Stimulated activated CD8-positive, alpha-beta memory T cell treated with anti-CD3 and anti-CD28 coated beads, Interleukin-7, amount 100 ng/mL, for 48 hours (primary cell): ENCODE data around the gene PRICKLE1.

ENCODE experiments used
- DNase-seq, 2 donors: peaks; one replicate each; pipeline ENCODE4 v3.0.0-alpha.2; 2020; ENCODE audit warnings: low read depth in 1 of 2; ENCODE audit errors: extremely low read depth in 1 of 2

PRICKLE1 gene

GRCh38 chr12:42588524-42589464 lies 752 bp downstream of the PRICKLE1 start:
- no peak for DNase-seq

GRCh38 chr12:42587601-42588523 lies 1.7 kb downstream of the PRICKLE1 start:
- DNase-seq: no peak

DNA sequence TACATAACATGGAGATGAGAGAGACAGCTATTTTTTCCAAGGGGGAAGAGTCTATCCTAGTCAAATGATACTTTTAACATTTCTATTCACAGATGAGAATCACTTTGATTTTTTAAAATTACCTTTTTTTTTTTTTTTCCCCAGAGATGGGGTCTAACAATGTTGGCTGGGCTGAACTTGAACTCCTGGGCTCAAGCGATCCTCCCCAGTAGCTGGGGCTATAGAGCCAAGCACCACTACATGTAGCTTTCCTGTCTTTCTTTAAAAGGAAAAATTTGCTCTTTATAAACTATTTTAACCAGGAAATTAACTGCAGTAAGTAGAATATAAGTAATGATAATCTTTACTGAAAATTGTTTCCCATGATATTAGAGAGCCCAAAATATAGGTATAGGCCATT lies 3.3 kb downstream of the PRICKLE1 start:
- DNase-seq: no peak

DNA sequence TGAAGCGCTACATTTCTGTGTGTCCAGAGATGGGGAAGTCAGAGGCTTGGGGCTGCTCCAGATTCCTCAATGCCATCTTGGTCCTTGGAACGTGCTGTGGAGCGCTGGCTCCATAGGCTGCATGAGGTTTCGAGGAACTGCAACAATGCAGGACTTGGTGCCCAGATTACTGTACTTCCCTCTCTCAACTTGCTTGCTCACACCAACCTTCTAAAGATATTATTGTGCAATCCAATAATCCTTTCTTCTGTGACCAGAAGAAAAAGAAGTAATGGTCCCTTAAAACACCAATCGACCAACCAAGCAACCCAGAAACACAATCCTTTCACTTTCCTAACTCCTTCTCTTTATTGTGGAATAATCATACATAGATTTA lies 3.7 kb downstream of the PRICKLE1 start:
- no peak for DNase-seq

- no peak for DNase-seq
These were observed 4.2 kb downstream of the PRICKLE1 start for GRCh38 chr12:42585154-42585840.

GRCh38 chr12:42584651-42585111 lies 4.9 kb downstream of the PRICKLE1 start:
- no peak for DNase-seq

DNA sequence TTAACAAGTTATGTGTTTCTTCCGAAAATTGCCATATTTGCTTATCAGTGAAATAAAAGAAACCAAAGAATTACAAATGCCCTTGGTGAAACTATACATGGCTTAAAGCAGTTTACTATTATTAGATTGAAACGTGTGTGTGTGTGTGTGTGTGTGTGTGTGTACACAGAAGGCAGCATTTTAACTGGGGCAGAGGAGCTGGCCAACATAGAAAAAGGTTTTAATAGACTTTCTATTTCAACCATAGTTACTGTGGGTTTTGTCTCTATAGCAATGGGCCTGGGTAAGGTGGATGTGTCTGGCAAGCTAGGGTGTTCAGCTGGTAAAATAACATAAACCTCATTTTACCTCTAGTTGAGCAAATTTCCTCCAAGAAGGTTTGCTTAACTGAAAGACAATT lies 6.5 kb downstream of the PRICKLE1 start:
- DNase-seq: no peak

DNA sequence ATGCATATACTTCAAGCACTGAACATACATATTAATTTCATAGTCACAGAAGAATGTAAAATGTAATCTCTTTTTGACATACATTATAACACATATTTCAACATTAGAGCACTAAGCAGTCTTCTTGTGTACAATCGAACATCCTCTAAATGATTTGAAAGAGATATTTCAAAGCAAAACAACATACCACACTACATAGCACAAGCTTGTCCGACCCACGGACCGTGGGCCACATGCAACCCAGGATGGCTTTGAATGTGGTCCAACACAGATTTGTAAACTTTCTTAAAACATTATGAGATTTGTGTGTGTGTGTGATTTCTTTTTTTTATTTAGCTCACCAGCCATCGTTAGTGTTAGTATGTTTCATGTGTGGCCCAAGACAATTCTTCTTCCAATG lies 7.0 kb downstream of the PRICKLE1 start:
- DNase-seq: no peak

DNA sequence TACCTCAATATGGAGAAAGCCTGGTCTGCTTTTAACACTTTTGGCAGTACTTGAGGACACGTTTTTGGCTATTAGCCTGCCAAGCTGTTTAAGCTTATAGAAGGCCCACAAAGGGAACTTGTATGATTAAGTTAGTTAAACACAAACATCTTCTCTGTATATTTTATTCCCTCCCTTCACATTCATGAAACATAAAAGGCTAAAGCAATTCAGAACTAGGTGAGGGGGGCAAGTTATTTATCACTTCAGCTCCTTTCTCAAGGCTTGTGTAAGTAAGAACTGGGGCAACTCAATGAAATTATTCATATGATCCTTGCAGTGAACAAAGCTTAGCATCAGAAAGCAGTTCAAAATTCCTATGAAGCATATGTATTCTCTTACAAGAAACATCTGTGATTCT lies 7.5 kb downstream of the PRICKLE1 start:
- no peak for DNase-seq

DNA sequence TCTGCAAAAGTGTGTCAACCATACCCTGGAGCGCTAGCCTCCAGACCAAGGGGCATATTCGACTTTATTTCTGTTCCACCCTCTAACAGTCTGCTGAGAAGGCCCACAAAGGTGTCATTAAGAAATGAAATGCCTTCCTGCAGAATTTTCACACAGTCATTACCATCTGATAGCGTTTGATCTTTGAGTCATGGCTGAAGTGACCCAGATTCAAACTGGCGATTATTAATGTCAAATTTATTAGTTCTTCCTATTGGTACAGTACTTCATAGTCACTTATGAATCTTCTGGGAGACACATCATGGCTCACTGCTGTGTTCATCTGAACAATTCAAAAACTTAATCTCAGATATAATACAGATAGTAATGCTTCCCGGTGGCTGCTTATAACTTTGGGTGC lies 13.2 kb downstream of the PRICKLE1 start:
- DNase-seq: no peak

GRCh38 chr12:42575717-42576116 lies 13.8 kb downstream of the PRICKLE1 start:
- no peak for DNase-seq

- DNase-seq: no peak
These were observed 14.7 kb downstream of the PRICKLE1 start for GRCh38 chr12:42574851-42575266.

DNA sequence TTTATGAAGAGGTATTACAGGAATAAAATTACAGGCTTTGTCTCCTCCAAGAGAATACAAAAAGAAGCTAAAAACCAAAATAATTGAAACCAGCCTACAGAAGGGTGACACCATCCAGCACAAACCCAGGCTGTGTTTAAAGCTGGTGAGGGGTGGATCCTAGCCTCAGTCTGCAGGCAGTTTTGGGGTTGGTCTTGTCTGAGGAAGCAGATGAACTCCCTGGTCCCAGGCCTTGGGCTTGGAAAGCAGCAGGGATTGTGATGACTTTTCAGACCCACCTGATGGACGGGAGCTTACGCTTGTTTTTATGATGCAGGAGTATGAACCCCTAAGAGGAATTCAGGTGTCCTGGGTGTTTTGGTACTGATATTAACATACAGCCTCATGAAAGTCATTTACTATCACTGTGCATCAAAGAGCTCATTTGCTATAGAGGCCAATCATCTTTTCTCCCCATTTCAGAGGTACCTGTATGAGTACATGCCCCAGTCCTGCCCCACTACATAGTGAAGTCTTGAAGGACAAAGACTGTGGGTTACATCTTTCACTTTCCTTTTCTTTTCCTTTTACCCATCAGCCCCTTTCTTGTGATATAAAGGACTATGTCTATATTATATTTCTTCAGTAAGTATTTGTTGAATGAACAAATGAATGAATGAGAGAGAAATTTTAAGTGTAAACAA lies 18.1 kb downstream of the PRICKLE1 start:
- no peak for DNase-seq

DNA sequence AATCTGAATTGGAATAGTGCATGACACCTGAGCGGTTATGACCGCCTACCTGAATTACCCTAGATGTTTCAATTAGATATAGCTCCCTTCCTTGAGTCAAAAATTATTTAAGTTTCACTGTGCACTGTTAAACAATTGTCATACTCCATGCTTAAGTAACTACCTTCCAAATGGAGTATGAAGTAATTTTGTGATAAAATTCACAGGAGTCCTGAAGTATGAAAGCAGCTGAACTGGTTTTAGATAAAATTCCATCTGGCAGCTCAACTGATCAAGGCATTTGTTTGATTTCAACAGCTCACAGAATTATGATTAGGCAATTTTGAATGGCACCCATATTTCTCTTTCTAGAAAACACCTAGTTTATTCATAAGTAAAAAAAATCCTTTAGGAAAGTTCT lies 19.5 kb downstream of the PRICKLE1 start:
- DNase-seq: no peak

DNA sequence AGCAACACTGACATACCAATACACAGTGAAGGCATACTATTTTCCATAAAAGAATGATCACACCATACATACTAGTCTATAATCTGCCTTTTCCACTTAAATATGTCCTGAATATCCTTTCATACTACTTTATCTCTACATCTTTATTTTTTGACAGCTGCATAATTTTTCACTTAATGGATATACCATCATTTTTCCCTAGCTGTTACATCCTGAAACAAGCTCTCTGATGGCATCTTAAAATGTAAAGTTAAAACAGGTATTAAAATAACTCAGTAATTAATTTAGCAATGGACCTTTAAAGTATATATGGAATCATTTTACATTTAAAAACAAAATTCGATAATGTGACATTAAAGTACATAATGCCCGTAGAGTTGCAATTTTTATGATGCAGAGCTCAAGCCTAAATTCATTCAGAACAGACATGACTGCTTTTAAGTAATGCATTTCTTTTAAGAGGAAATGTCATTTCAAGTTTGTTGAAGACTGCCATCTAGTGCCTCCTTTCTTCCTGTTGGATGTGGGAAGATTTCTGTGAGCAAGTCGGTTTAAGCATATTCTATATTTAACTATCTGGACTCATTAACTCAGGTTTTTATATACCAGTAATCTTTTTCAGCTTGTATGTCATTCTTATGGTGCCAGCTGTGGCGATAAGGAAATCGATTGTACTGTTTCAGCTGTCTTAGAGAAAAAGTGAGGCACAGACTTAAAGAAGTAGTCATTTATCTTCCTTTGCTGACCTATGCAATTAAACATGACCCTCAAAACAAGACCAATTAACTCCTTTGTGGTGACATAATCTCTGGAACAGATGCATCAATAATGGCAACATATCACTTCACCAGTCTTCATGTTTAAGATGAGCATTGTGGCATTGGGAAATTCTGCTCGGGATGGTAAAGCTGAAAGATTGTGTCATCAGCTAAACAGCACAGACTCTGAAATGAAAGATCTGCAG lies 20.3 kb downstream of the PRICKLE1 start:
- no peak for DNase-seq

GRCh38 chr12:42565633-42566032 lies 23.9 kb downstream of the PRICKLE1 start:
- no peak for DNase-seq

GRCh38 chr12:42564996-42565395 lies 24.6 kb downstream of the PRICKLE1 start:
- no peak for DNase-seq

GRCh38 chr12:42564556-42564955 lies 25.0 kb downstream of the PRICKLE1 start:
- no peak for DNase-seq

- DNase-seq: no peak
These were observed 28.6 kb downstream of the PRICKLE1 start for GRCh38 chr12:42560977-42561376.
